ENCODE data around the gene ABI2. TPM values are rescaled to one million over a fixed set of nuclear protein-coding genes. Genes with fewer than 3 reads are reported as not detected.

ABI2 gene
- total RNA-seq, 1 experiment from 2014 or later, result 72.2 TPM

DNA sequence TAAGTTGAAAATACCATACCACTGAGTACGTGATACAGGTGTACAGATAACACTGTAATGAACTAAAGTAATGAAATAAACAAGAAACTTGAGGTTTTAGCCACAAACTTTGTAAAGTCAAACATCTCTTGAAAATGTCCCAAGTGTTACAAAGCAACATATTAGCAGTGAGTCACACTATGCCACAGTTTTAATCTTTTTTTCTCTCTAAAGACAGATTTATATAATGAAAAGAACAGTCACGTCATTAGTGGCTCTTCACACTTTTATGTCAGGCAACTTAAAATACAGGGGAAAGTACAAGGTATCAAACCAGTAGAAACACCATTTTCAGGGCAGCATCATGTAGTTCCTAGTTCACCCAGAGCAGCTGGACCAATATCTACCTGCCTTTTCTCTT lies 164.8 kb downstream of the ABI2 start:
- CTCF ChIA-PET, result no interaction called here
- no TSS peak for BruUV-seq (replicated peaks)

More for the DNA sequence above, 164.8 kb downstream of the ABI2 start:
- intact Hi-C loops (cut with micrococcal nuclease; ENCODE audit: unreplicated experiment), result no loop called here
- in situ Hi-C loops (cut with HindIII; ENCODE audit: low pct_unique_long_range_greater_than_20kb, low sequenced_read_pairs), result no loop called here
- ATAC-seq, result no peak
- no peak overlapping the region for H3K27ac ChIP-seq (ENCODE audit: low read length)
- H3K4me1 ChIP-seq (ENCODE audit: control insufficient read depth, insufficient read depth, low read length), result peaks cover 3% of the 10 kb centered on the region; the same call in 1 of the 2 replicates
- H3K4me3 ChIP-seq (ENCODE audit: low read depth in 2 of 2, low read length in 2 of 2), result no peak overlapping the region
- H3K36me3 ChIP-seq (ENCODE audit: control insufficient read depth, insufficient read depth, low read length), result no peaks in the 10 kb centered on the region; the same call in 1 of the 2 replicates
- H3K27me3 ChIP-seq (ENCODE audit: control insufficient read depth, insufficient read depth, low read length), result no peaks in the 10 kb centered on the region
- H3K9me3 ChIP-seq (ENCODE audit: control insufficient read depth, insufficient read depth, low read depth, low read length), result no peaks in the 10 kb centered on the region
- no peak for DNase-seq (ENCODE audit: low read depth, low spot score)
- TF ChIP-seq SIN3A (IDR thresholded peaks at IDR 0.05; ENCODE audit: borderline replicate concordance, insufficient read depth, low read depth, low read length) (no peak), POLR2AphosphoS5 (IDR thresholded peaks at IDR 0.05; ENCODE audit: low read depth, low read length) (no peak), TCF7L2 (IDR thresholded peaks at IDR 0.05; ENCODE audit: low read depth, low read length) (no peak)
- TF ChIP-seq, protein P1, sequence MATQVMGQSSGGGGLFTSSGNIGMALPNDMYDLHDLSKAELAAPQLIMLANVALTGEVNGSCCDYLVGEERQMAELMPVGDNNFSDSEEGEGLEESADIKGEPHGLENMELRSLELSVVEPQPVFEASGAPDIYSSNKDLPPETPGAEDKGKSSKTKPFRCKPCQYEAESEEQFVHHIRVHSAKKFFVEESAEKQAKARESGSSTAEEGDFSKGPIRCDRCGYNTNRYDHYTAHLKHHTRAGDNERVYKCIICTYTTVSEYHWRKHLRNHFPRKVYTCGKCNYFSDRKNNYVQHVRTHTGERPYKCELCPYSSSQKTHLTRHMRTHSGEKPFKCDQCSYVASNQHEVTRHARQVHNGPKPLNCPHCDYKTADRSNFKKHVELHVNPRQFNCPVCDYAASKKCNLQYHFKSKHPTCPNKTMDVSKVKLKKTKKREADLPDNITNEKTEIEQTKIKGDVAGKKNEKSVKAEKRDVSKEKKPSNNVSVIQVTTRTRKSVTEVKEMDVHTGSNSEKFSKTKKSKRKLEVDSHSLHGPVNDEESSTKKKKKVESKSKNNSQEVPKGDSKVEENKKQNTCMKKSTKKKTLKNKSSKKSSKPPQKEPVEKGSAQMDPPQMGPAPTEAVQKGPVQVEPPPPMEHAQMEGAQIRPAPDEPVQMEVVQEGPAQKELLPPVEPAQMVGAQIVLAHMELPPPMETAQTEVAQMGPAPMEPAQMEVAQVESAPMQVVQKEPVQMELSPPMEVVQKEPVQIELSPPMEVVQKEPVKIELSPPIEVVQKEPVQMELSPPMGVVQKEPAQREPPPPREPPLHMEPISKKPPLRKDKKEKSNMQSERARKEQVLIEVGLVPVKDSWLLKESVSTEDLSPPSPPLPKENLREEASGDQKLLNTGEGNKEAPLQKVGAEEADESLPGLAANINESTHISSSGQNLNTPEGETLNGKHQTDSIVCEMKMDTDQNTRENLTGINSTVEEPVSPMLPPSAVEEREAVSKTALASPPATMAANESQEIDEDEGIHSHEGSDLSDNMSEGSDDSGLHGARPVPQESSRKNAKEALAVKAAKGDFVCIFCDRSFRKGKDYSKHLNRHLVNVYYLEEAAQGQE (IDR thresholded peaks at IDR 0.05; ENCODE audit: insufficient read depth in 1 of 2, low read depth in 2 of 2, low read length in 1 of 2), result no peak
- TF ChIP-seq, protein P2, sequence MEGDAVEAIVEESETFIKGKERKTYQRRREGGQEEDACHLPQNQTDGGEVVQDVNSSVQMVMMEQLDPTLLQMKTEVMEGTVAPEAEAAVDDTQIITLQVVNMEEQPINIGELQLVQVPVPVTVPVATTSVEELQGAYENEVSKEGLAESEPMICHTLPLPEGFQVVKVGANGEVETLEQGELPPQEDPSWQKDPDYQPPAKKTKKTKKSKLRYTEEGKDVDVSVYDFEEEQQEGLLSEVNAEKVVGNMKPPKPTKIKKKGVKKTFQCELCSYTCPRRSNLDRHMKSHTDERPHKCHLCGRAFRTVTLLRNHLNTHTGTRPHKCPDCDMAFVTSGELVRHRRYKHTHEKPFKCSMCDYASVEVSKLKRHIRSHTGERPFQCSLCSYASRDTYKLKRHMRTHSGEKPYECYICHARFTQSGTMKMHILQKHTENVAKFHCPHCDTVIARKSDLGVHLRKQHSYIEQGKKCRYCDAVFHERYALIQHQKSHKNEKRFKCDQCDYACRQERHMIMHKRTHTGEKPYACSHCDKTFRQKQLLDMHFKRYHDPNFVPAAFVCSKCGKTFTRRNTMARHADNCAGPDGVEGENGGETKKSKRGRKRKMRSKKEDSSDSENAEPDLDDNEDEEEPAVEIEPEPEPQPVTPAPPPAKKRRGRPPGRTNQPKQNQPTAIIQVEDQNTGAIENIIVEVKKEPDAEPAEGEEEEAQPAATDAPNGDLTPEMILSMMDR (IDR thresholded peaks at IDR 0.05), result no peak
- POLR2A ChIA-PET, result no interaction called here

Other genes with a start within 250 kb of the ABI2 start
- 19.8 TPM for gene CYP20A1, start 89.4 kb upstream of the ABI2 start, total RNA-seq (2021; ENCODE audit: unreplicated experiment)
- 31.4 TPM for gene RAPH1, start 206.9 kb downstream of the ABI2 start, total RNA-seq (2021; ENCODE audit: unreplicated experiment)